ENCODE results near the gene ADH4.
"Not testable (repeated sequence)": the region's sequence is repeated elsewhere in the genome, so short reads cannot be mapped to it uniquely, and the experiment has no call there.

DNA sequence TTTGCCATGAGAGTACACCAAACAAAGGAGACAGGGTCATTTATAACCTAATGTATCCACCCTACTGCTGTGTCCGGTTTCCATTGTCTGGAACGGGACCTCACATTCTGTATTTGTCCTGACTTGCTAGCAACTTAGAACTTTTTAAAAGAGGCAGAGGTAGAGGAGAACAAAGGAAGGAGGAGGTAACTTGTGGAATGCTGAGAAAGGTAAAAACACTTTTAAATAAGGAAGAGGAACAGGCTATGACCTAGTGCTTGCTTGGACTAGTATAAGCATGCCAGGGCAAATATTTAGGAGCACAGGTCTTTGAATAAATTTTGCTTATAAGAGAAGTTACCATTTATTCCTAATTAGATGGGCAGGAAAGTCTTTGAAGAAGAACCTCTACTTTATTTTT, 52.3 kb downstream of the ADH4 start:
- not testable (repeated sequence) for TF ChIP-seq NR2C2, JUN, ATF1 (CRISPR knock-in tag; IDR thresholded peaks at IDR 0.05)
